ENCODE results near the gene MARK1. TPM values are rescaled to one million over a fixed set of nuclear protein-coding genes. Genes with fewer than 3 reads are reported as not detected.

Gene MARK1
- total RNA-seq, 4 donors from 2014 or later: 13.0 to 32.9 (median 21.1) TPM

GRCh38 chr1:220684890-220685289, 157.0 kb downstream of the MARK1 start:
- no peak for ATAC-seq
- Histone ChIP-seq H3K9me3 (no peaks in the 10 kb centered on the region), H3K27ac (no peak overlapping the region), H3K27me3 (peaks cover 6% of the 10 kb centered on the region), H3K4me3 (no peak overlapping the region), H3K36me3 (no peaks in the 10 kb centered on the region), H3K4me1 (peaks cover 0 to 6% (median 3%) of the 10 kb centered on the region in 3 donors)
- WGBS, 2 donors (ENCODE audit: low coverage in 1 of 2): 50% methylated on average over 1 of the region's 4 CpGs; no CpG with 5 or more reads in 1 of the 2 donors
- no peak for TF ChIP-seq POLR2A (IDR thresholded peaks at IDR 0.05)
- no peak for TF ChIP-seq CTCF (IDR thresholded peaks at IDR 0.05)
- TF ChIP-seq EP300 (IDR thresholded peaks at IDR 0.05): no peak
- no peak for TF ChIP-seq POLR2AphosphoS5 (IDR thresholded peaks at IDR 0.05)

GRCh38 chr1:220685879-220686278, 157.9 kb downstream of the MARK1 start:
- peaks cover 11% of the 10 kb centered on the region for H3K27me3 ChIP-seq
- H3K4me1 ChIP-seq: peaks cover 0 to 15% (median 5%) of the 10 kb centered on the region in 3 donors
- no peak for ATAC-seq
- no peak overlapping the region for H3K4me3 ChIP-seq
- 100% methylated on average over 1 to 2 of the region's 3 CpGs for WGBS, 2 donors (ENCODE audit: low coverage in 1 of 2)
- H3K36me3 ChIP-seq: no peaks in the 10 kb centered on the region
- H3K27ac ChIP-seq: no peak overlapping the region
- TF ChIP-seq POLR2A (IDR thresholded peaks at IDR 0.05) (no peak), CTCF (IDR thresholded peaks at IDR 0.05) (no peak), EP300 (IDR thresholded peaks at IDR 0.05) (no peak)
- H3K9me3 ChIP-seq: no peaks in the 10 kb centered on the region

- H3K4me3 ChIP-seq: no peak overlapping the region
- no peaks in the 10 kb centered on the region for H3K9me3 ChIP-seq
- no peak for ATAC-seq
- 86% methylated on average over 5 of the region's 5 CpGs for WGBS, 2 donors (ENCODE audit: low coverage in 1 of 2)
- H3K36me3 ChIP-seq: no peaks in the 10 kb centered on the region
- H3K4me1 ChIP-seq: peaks cover 0 to 27% (median 5%) of the 10 kb centered on the region in 3 donors
- H3K27me3 ChIP-seq: peaks cover 9% of the 10 kb centered on the region
- no peak overlapping the region for H3K27ac ChIP-seq
- no peak for TF ChIP-seq POLR2AphosphoS5 (IDR thresholded peaks at IDR 0.05)
- TF ChIP-seq CTCF (IDR thresholded peaks at IDR 0.05): no peak
- TF ChIP-seq POLR2A (IDR thresholded peaks at IDR 0.05): no peak
- no peak for TF ChIP-seq EP300 (IDR thresholded peaks at IDR 0.05)
Observed at GRCh38 chr1:220687809-220688208, 159.9 kb downstream of the MARK1 start.

GRCh38 chr1:220689666-220690065, 161.7 kb downstream of the MARK1 start:
- H3K27me3 ChIP-seq: peaks cover 4% of the 10 kb centered on the region
- ATAC-seq: no peak
- TF ChIP-seq EP300 (IDR thresholded peaks at IDR 0.05) (no peak), POLR2AphosphoS5 (IDR thresholded peaks at IDR 0.05) (no peak), POLR2A (IDR thresholded peaks at IDR 0.05) (no peak), CTCF (IDR thresholded peaks at IDR 0.05) (no peak)
- peaks cover 0 to 27% (median 5%) of the 10 kb centered on the region in 3 donors for H3K4me1 ChIP-seq
- no peak overlapping the region for H3K27ac ChIP-seq
- no peaks in the 10 kb centered on the region for H3K9me3 ChIP-seq
- peak overlapping the region; percentile 57 to 82 for H3K4me3 ChIP-seq
- 35 to 38% methylated on average over 14 of the region's 14 CpGs for WGBS, 2 donors (ENCODE audit: low coverage in 1 of 2)
- H3K36me3 ChIP-seq: no peaks in the 10 kb centered on the region
